AML-193 (cell line): ENCODE data around the gene TNFRSF8.
A peak's percentile ranks its signal among the peaks of the same experiment; 100 is the strongest.

Source experiments
- DNase-seq, 2 experiments: peaks; one replicate each; lab custom pipeline; 2025; lab: John Stamatoyannopoulos, UW

The TNFRSF8 gene

GRCh38 chr1:12176298-12177118, 113.4 kb downstream of the TNFRSF8 start:
- no peak for DNase-seq

GRCh38 chr1:12177156-12177998, 114.3 kb downstream of the TNFRSF8 start:
- DNase-seq, result no peak

GRCh38 chr1:12177999-12178441, 114.9 kb downstream of the TNFRSF8 start:
- no peak for DNase-seq

GRCh38 chr1:12178511-12178910, 115.4 kb downstream of the TNFRSF8 start:
- no peak for DNase-seq

GRCh38 chr1:12179111-12179519, 116.0 kb downstream of the TNFRSF8 start:
- no peak for DNase-seq

- no peak for DNase-seq
Observed at GRCh38 chr1:12179676-12180075, 116.6 kb downstream of the TNFRSF8 start.

GRCh38 chr1:12180315-12180714, 117.2 kb downstream of the TNFRSF8 start:
- DNase-seq, result peak; percentile 37 to 47

- DNase-seq, result no peak
Observed at GRCh38 chr1:12180903-12181302, 117.8 kb downstream of the TNFRSF8 start.

- DNase-seq, result no peak
Observed at GRCh38 chr1:12181568-12181967, 118.5 kb downstream of the TNFRSF8 start.

GRCh38 chr1:12182410-12182984, 119.4 kb downstream of the TNFRSF8 start:
- no peak for DNase-seq

- no peak for DNase-seq
Observed at GRCh38 chr1:12183095-12183794, 120.1 kb downstream of the TNFRSF8 start.

- peak; percentile 36 to 38 for DNase-seq
Observed at GRCh38 chr1:12184008-12184681, 121.0 kb downstream of the TNFRSF8 start.

- no peak for DNase-seq
Observed at GRCh38 chr1:12185036-12185917, 122.2 kb downstream of the TNFRSF8 start.

- no peak for DNase-seq
Observed at GRCh38 chr1:12185918-12186678, 123.0 kb downstream of the TNFRSF8 start.

- DNase-seq, result no peak
Observed at GRCh38 chr1:12186679-12186985, 123.5 kb downstream of the TNFRSF8 start.

- no peak for DNase-seq
Observed at GRCh38 chr1:12188115-12188514, 125.0 kb downstream of the TNFRSF8 start.

- no peak for DNase-seq
Observed at GRCh38 chr1:12188657-12189327, 125.7 kb downstream of the TNFRSF8 start.

GRCh38 chr1:12189328-12189682, 126.2 kb downstream of the TNFRSF8 start:
- DNase-seq, result no peak
